Hippocampal formation (tissue), 2 donors: ENCODE data around the gene TMEM213.

Experiments
- DNase-seq, 2 donors: peaks; one replicate each; lab custom pipeline; 2025; lab: John Stamatoyannopoulos, UW

Gene TMEM213

DNA sequence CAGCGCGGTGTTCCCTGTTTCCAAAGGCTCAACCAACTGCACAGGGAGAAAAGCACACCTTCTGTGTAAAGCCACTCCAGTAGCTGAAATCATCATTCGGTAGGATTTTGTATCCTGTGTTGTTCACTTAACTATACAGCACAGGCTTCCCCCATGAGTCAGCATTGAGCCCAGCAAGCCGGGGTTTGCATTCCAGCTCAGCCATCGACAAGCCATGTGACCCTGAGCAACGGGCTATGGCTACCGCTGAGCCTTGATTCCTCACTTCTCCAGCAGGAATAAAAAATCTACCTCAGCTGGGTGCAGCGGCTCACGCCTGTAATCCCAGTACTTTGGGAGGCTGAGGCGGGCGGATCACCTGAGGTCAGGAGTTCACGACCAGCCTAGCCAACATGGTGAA lies 44.3 kb downstream of the TMEM213 start:
- DNase-seq, result no peak

DNA sequence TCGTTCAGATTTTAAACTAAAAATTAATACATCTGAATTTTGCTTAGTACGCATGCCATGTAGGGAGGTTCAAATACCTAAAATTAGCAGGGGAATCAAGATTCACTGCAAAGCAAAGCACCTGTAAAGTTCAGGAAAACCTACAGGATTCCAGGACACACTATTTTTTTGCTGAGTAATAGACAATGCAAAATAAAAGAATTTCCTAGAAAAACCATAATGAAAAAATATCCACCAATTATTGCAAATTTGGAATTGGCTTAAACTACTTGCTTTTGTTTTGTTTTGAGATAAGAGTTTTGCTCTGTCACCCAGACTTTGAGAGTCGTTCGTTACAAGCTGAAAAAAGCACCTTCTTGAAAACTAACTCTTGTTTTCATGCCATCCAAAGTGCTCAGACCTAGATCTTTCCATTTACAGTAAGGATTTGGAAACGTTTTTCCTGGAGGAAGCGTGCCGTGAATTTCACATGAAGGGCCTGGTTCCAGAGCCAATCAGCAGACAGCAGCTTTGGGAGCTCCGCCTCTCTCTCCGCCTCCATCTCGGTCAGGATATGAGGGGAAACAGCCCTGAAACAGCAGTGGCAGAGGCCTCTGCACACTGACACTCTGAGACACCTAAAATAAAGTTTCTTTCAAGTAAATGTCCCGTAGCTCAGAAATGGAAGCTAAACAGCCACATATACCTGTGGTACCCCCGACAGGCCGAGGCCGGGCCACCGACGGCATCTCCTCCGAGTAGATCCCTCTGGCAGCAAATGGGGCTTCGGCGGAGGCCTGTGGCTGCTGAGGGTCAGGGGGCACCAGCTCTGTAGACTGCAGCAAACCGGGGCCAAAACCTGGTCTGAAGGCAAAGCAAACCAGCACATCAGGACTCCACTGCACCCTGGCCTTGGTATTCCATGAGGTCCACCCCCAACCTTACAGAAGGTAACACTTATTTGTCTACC lies 46.1 kb downstream of the TMEM213 start:
- no peak for DNase-seq

DNA sequence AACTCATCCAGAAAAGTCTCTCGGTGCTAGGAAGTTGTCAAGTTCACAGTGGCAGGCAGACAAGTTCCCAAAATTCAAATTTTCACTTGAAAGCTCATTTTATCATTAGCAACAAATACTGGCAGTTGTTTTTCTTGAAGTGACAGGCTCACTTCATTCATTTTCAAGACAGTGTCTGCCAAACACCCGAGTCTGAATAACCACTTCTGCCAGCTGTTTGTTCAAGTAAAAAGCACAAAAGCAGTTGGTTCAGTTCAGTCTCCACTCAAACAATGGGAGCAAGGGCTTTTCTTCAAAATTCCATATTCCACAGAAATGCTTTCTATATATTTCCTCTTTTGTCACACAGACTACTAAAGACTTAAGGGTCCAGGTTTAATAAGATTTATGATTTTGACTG lies 47.9 kb downstream of the TMEM213 start:
- no peak for DNase-seq

DNA sequence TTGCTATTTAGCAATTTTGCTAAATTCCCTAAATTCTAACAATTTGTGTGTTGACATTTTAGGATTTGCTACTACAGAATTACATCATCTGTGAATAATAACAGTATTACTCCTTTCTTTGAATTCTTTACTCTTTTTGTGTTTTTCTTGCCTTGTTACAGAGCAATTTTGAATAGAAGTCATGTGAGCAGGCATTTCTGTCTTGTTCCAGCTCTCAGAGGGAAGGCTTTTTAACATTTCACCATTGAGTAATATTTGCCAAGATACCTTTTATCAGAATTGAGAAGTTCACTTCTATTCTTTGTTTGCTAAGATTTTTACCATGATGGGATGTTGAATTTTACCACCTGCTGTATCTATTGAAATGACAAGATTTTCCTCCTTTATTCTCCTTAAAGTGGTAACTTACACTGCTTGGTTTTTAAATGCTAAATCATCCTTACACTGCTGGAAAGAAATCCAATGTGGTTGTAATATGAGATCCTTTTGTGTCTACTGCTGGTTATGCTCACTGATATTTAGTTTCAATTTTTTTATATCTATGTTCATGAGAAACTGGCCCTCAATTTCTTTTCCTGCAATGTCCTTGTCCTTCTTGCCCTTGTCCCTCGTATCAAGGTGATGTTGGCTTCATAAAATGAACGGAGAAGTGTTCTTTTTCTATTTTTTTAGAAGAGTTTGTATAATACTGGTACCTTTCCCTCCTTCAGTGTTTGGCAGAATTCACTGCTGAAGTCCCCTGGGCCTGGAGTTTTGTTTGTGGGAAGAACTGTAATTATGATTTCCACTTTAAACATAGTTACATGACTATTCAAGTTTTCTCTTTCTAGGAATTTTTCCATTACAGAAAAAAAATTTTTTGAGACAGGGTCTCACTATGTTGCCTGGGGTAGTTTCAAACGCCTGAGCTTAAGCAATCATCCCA lies 50.5 kb downstream of the TMEM213 start:
- DNase-seq, result no peak

DNA sequence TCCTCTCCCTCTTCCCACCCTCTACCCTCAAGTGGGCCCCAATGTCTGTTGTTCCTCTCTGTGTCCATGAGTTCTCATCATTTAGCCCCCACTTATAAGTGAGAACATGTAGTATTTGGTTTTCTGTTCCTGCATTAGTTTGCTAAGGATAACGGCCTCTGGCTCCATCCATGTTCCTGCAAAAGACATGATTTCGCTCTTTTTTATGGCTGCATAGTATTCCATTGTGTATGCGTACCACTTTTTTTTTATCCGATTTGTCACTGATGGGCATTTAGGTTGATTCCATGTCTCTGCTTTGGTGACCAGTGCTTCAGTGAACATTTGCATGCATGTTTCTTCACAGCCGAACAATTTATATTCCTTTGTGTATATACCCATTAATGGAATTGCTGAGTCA lies 51.9 kb downstream of the TMEM213 start:
- DNase-seq, result no peak

DNA sequence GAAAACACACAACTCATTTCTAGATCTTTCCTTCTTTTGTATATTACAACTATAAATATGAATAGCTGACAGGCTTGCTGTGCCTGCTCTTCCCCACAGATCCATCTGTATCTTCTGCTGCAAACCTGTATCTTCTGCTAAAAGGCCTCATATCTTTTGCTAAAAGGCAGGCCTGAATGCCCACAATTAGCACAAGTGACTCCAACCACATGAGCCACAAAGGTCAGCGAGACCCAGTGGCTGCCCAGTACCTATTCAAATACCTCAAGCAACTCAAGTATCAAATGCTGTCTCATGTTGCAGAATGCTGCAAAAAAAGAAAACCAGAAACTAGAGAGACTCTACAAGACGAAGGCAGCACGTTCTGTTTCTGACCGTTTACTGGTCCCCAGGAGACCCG lies 54.7 kb downstream of the TMEM213 start:
- no peak for DNase-seq

DNA sequence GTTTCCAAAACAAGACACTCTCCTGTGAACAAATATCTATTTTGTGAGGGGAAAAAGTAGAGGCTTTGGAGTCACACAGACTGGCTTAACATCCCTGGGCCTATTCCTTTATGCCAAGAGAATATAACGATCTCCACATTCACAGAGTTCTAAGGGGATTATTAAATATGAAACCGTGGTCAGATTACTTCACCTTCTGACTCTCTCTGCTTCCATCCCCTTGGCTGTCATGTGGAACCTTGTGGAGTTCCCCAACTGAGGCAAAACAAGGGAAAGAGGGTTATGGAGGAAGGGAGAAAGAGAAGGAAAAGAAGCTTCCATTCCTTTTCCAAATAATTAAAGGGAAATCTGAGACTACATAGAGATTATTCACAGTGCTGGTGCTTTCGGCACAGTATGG lies 55.7 kb downstream of the TMEM213 start:
- no peak for DNase-seq

DNA sequence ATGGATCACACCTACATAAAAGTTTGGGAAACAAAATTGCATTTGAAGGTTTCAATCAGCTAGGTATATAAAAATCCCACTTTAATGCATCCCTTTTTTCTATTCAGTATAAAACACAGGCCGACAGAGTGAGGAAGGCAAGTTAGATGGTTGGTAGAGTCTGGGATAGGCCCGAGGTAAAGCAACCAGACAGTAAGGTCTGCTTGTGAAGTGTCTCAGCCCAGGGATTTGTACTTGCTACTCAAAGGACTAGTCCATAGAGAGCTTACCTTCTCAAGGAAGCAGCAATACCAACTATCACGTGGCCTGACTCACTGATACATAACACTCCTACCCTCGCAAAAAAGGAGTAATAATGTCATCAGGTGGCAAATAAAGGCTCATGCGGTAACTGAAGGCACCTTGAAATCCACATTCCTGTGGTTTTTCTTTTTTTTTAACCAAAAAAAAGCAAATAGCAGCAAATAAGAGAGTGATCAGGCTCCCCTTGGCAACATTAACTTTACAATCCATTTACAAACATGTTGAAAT lies 56.4 kb downstream of the TMEM213 start:
- no peak for DNase-seq

DNA sequence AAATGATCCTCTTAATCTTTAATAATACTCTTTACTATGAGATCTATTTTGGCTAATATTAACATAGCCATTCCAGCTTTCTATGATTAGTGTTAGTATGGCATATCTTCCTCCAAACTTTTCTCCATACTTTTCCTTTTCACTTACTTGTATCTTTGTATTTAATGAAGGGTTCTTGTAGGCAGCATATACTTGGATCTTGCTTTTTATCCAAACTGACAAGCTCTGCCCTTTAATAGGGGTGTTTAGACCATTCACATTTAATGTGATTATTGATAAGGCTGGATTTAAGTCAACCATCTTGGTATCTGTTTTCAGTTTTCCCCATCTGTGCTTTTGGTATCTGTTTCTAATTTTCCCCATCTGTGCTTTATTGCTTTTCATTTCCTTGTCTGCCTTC lies 59.9 kb downstream of the TMEM213 start:
- DNase-seq, result no peak

DNA sequence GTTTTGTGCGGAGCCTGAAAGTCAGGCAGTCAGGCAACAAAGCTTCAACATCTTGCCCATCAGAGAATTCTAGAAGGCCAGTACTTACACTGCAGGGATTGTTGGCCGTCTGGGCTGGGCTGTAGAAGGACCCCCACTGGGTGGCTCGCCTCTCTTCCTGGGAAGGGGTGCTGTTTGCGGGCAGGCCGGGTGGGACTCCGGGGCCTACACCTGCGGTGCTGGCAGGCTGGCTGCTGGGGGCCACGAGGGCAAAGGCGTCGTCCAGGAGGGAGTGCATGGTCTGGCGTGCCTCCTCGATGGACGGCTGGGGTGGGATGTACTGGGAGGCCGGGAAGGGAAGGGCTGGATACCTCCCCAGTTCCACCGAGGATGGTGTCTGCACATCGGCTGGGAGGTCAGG lies 63.3 kb downstream of the TMEM213 start:
- DNase-seq, result no peak

DNA sequence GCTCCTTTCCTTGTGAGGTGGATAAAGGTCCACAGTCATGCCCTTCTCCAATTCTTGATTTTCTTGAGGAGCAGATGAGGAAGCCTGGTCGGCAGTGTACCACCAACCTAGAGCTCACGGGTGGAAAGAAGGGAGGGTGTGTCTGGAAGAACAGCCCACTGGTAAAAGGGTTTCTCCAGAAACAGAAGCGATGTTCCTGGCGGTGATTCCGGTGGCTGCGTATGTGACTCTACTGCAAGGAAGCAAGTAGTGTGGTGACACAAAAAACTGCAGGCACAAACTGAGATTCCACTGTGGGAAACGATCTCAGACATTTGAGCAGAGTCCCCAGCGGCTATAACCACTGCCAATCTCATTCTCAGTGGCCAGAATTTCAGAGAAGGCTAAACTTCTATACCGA lies 66.1 kb downstream of the TMEM213 start:
- DNase-seq, result no peak

DNA sequence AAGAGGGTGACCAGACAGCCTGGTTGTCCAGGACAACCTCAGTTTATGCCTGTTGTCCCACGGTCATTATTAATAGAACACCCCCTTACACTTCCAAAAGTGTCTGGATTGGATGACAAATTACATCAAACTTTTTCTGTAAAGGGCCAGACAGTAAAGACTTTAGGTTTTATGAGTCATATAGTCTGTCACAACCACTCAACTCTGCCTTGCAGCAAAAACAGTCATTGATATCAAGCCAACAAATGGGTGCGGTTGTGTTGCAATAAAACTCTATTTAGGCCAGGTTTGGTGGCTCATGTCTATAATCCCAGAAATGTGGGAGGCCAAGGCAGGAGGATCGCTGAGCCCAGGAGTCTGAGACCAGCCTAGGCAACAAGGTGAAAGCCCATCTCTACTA lies 66.9 kb downstream of the TMEM213 start:
- no peak for DNase-seq

DNA sequence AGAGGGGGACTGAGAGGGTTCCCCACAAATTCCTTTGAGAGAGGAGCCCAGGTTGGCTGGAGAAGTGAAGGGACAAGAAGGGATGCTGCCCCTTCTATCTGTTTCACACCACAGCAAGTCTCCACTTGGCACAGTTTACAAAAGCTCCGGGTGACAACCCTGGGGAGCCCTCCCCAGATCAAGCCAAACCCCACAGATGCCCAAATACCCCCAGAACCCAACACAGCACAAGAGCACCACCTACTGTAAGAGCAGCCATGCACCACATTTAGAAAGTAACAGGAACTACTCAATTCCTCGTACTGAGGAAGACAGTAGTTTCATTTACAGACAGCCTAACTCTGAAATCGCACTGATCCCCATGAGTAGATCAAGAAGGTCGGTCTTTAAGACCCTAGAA lies 68.0 kb downstream of the TMEM213 start:
- no peak for DNase-seq

DNA sequence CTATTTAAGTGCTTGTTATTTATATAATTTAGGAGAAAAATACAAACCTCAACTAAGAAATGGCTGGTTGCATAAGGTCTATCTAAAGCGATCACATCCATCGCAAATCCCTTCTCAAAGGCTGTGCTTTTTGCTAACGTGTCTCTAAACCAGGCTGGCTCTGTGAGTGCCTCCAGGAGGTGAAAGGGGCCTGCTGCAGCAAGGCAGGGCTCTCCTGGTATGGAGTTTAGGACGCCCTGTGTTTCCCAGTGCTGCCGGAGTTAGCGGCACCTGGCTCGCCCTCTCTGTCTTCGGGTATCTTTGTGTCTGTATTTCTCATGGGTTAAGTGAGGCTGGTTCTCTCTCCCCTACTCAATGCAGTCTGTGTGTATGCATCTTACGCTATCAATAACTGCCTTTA lies 68.6 kb downstream of the TMEM213 start:
- DNase-seq, result no peak

DNA sequence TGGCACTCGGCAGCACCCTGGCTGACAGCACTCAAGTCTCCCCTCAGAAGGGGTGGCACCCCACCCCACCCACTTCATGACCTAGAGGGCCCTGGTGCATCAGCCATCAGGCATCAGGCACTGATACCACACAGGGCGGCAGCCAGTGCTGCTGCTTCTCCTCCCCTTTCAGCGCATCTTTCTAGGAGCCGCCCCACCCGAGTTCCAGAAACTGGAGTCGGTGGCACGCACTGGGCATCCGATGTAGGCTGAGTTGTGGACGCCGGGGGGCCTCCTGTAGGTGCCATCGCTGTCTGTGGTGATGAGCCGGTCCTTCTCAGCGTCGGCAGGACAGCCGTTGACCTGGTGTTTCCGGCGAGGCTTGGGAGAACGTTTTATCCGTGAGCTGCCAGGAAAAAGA lies 70.0 kb downstream of the TMEM213 start:
- no peak for DNase-seq

DNA sequence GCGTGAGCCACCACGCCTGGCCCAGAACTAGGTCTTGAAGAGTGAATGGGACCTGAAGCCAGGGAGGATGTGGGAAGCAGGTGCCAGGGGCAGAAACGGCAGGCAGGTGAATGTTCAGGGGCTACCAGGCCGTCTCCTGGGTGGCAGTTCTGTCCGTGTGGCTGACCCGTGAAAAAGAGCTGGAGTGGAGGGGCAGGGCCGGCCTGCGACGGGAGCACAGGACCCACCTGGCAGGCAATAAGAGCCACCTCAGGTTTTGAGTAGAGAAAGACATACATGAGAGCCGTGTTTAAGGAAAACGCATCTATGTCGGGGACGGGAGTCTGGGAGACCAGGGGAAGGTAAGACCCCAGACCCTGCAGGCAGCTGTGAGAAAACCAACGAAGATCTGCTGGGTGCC lies 70.9 kb downstream of the TMEM213 start:
- no peak for DNase-seq

DNA sequence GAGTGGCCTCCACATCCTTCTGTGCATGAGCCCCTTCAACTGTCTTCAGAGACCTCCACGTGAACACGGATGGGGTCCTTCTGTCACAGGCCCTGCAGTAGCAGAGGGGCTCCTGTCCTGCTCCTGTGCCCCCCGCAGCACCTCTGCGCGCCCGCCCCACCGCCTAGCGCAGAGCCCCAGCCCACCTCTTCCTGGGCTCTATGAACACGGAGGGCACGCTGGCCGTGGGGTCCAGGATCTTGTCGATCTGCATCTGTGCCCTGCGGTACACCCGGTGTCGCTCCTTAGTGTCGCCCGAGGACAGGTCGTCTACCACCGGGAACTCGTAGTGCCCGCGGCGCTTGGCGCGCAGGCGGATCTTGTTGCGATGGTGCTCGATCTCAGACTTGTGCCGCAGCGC lies 71.6 kb downstream of the TMEM213 start:
- no peak for DNase-seq

DNA sequence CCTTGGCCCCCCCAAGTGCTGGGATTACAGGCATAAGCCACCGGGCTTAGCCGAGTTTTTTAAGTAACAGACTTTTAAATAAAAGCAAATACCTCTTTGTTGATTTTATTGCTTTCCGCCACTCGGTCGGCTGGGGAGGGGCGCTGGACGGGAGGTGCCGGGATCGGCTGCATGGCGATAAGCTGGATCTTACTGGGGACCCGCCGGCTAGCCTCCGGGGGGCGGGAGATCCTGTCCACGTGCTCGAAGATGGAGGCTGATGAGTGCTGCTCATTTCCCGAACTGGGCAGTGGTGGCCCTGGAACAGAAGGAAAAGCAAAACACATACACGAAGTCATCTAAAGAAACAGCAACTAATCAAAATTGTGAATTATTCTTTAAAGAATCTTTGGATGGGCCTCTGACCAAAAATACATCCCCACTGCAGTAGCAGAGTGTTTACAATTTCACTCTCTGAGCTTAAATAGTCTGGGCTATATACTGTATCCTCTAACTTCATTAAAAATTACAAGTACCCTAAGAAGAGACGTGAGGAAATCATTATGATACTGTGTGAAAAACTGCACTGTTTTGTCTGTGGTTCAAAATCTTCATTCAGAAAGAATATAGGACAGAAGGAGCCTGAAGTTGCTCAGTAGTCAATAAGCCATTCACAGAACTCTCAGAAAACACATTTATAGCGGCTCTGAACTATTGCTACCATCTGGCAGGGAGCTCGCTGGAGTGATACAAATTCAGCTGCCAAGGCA lies 73.4 kb downstream of the TMEM213 start:
- no peak for DNase-seq

DNA sequence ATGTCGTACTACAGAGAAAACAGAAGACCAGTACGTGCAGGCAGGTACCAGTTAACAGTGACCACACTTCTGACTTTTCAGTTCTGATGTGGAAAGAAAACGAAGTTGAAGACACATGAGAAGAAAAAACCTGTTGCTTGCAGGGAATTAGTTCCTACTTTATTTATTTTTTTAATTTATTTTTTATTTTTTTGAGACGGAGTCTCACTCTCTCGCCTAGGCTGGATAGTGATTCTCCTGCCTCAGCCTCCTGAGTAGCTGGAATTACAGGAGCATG lies 74.0 kb downstream of the TMEM213 start:
- DNase-seq, result no peak

DNA sequence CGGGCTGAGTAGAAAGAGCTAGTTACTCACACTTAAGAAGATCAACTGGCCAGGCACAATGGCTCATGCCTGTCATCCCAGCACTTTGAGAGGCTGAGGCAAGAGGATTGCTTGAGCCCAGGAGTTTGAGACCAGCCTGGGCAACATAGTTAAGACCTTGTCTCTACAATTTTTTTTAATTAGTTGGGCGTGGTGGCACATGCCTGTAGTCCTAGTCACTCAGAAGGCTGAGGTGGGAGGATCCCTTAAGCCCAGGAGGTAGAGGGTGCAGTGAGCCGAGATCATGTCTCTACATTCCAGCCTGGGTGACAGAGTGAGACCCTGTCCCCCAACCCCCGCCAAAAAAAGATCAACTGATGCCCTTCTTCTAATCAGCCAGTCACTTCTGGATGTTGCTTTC lies 74.8 kb downstream of the TMEM213 start:
- DNase-seq, result no peak

DNA sequence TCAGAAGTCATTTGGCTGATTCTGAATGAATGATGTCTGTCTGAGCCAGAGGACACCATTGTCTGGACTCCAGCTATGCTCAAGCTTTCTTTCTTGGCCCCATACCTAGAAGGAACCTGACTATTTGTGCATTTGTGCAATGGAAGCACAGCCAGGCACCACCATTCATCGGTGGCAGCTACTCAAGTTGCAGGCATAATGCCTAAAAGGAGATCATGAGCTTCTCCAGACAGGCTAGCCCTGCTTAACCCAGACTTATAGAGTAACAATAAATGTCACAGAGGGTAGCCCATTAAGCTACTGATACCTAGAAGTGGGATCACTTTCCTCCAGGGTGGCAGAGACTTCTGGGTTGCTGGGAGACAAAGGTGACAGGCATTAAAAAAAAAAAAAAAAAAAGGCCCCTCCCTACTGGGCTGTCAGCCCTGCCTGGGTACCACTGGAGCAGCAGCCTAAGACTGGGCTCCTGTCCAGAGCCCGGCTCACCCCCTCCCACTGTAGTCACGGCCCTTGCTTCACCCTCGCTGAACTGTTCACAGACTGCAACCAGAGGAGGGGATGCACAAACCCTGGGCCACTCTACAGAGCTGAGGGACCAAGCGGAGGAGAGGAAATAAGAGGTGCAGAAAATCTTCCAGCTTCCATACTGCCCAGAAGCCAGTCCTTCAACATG lies 75.6 kb downstream of the TMEM213 start:
- DNase-seq, result no peak

DNA sequence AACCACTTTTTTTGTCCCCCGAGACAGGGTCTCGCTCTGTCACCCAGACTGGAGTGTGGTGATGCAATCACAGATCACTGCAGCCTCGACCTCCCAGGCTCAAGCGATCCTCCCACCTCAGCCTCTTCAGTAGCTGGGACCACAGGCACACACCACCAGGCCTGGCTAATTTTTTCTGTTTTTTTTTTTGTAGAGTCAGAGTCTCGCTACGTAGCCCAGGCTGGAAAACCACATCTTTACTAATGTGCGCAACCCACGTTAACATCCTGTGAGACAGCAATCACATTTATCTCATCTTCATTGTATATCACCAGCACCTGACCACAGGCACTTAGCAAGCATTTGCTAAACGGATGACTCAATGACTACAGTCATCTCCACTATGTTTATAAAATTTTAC lies 78.0 kb downstream of the TMEM213 start:
- DNase-seq, result no peak
